HepG2 (cell line): ENCODE results near the gene ZFAND6. TPM values are rescaled to one million over a fixed set of nuclear protein-coding genes. Genes with fewer than 3 reads are reported as not detected.

ENCODE experiments used
- ARID2 ChIP-seq: sonication (generic); formaldehyde crosslinking; IDR thresholded peaks from 2 replicates; pipeline ENCODE4 v1.8.1; 2022; ENCODE audit warnings: mild to moderate bottlenecking, missing genetic modification reagents, borderline replicate concordance
- ARNT ChIP-seq: fragments of 450-650 bp; IDR thresholded peaks from 2 replicates; pipeline ENCODE4 v1.6.1; 2017
- E2F1 ChIP-seq: sonication (generic); formaldehyde crosslinking; IDR thresholded peaks from 2 replicates; pipeline ENCODE4 v1.5.0; 2020; ENCODE audit warnings: missing genetic modification reagents
- EZH2 ChIP-seq: conservative IDR thresholded peaks from 2 replicates; pipeline ENCODE4 v1.6.1; 2012; ENCODE audit warnings: mild to moderate bottlenecking, low read depth, low read length, moderate library complexity
- GTF3A ChIP-seq: sonication (generic); formaldehyde crosslinking; conservative IDR thresholded peaks from 2 replicates; pipeline ENCODE4 v1.4.0; 2020; ENCODE audit warnings: mild to moderate bottlenecking, missing genetic modification reagents
- HMG20A ChIP-seq: IDR thresholded peaks from 2 replicates; pipeline ENCODE4 v1.6.1; 2016; ENCODE audit warnings: borderline replicate concordance
- IKZF5 ChIP-seq: IDR thresholded peaks from 2 replicates; pipeline ENCODE4 v1.6.1; 2018; ENCODE audit warnings: missing genetic modification reagents, mild to moderate bottlenecking, missing compliant biosample characterization
- NRL ChIP-seq: sonication (generic); formaldehyde crosslinking; IDR thresholded peaks from 2 replicates; pipeline ENCODE4 v1.5.0; 2020; ENCODE audit warnings: missing genetic modification reagents, mild to moderate bottlenecking, moderate library complexity, borderline replicate concordance
- RBFOX2 ChIP-seq: fragments of 200-400 bp; formaldehyde crosslinking; IDR thresholded peaks from 2 replicates; pipeline ENCODE4 v1.6.1; 2017; ENCODE audit warnings: low read depth, mild to moderate bottlenecking, low read length
- REPIN1 ChIP-seq: sonication (generic); formaldehyde crosslinking; IDR thresholded peaks from 2 replicates; pipeline ENCODE4 v1.8.0; 2022; ENCODE audit warnings: missing genetic modification reagents, low read depth, mild to moderate bottlenecking, borderline replicate concordance
- SP5 ChIP-seq: IDR thresholded peaks from 2 replicates; pipeline ENCODE4 v1.6.1; 2016; ENCODE audit warnings: low read depth, borderline replicate concordance
- TEF ChIP-seq: sonication (generic); formaldehyde crosslinking; IDR thresholded peaks from 2 replicates; pipeline ENCODE4 v1.5.0; 2020; ENCODE audit warnings: missing genetic modification reagents
- ZBTB8A ChIP-seq: sonication (generic); formaldehyde crosslinking; IDR thresholded peaks from 2 replicates; pipeline ENCODE4 v1.4.0; 2020; ENCODE audit warnings: mild to moderate bottlenecking, low read depth, missing genetic modification reagents, borderline replicate concordance
- ZNF362 ChIP-seq: sonication (generic); formaldehyde crosslinking; IDR thresholded peaks from 2 replicates; pipeline ENCODE4 v1.4.0; 2020; ENCODE audit warnings: missing genetic modification reagents, mild to moderate bottlenecking, borderline replicate concordance
- ZNF609 ChIP-seq: sonication (generic); formaldehyde crosslinking; IDR thresholded peaks from 2 replicates; pipeline ENCODE4 v1.4.0; 2020; ENCODE audit warnings: mild to moderate bottlenecking, missing genetic modification reagents, borderline replicate concordance
- ZNF781 ChIP-seq: sonication (generic); formaldehyde crosslinking; IDR thresholded peaks from 2 replicates; pipeline ENCODE4 v1.5.1; 2020; ENCODE audit warnings: borderline replicate concordance, mild to moderate bottlenecking, missing genetic modification reagents; ENCODE audit errors: not compliant biosample characterization
- ZNF800 ChIP-seq: sonication (generic); formaldehyde crosslinking; IDR thresholded peaks from 2 replicates; pipeline ENCODE4 v1.4.0; 2020; ENCODE audit warnings: missing genetic modification reagents
- polyA plus RNA-seq, 8 experiments: library from polyadenylated mRNA; depleted of rRNA in 3 of 8; stranded (reverse) in 7 of 8; unstranded in 1 of 8; fragments of >200 nt; fragmentation: Illumina TruSeq in 4 of 8; extraction: Trizol in 4 of 8; gene quantifications; 2 replicates each; pipeline versions ENCODE4 v1.2.1 to v1.2.3, GENCODE V29; 2011 to 2016; ENCODE audit warnings: low read depth in 4 of 8, missing spikeins in 1 of 8, mixed read lengths in 1 of 8; ENCODE audit not compliant: insufficient read depth in 1 of 8
- total RNA-seq, 5 experiments: library from RNA; depleted of rRNA; stranded (reverse); fragments of >200 nt; fragmentation: Illumina TruSeq; extraction: Trizol; gene quantifications; 2 replicates each; pipeline ENCODE4 v1.2.3, GENCODE V29; 2016; ENCODE audit warnings: low read depth in 1 of 5

The ZFAND6 gene
- total and polyA plus RNA-seq, 2 of the 13 experiments (the other 11 are each of a cell fraction or from before 2014, with no cell fraction given), result 84.2 to 115 TPM

GRCh38 chr15:80171787-80172186, 112.3 kb downstream of the ZFAND6 start (continued):
- peak; percentile 36; the same call in 1 of the 2 replicates for TF ChIP-seq ZNF800 (CRISPR knock-in tag)
- TF ChIP-seq ZNF362 (CRISPR knock-in tag), result peak; percentile 45; the same call in 1 of the 2 replicates
- TF ChIP-seq GTF3A, result no peak
- no peak for TF ChIP-seq ZNF781 (CRISPR knock-in tag)
- TF ChIP-seq NRL (CRISPR knock-in tag), result no peak
- TF ChIP-seq ZBTB8A (CRISPR knock-in tag), result no peak
- peak; percentile 65; the same call in 1 of the 2 replicates for TF ChIP-seq IKZF5
- TF ChIP-seq ARNT, result no peak
- TF ChIP-seq ZNF609, result peak; percentile 60; the same call in 1 of the 2 replicates
- TF ChIP-seq RBFOX2, result no peak
- TF ChIP-seq TEF (CRISPR knock-in tag), result no peak
- peak; percentile 49; the same call in 1 of the 2 replicates for TF ChIP-seq SP5 (CRISPR knock-in tag)
- no peak for TF ChIP-seq EZH2
- no peak for TF ChIP-seq HMG20A (CRISPR knock-in tag)
- no peak for TF ChIP-seq E2F1 (CRISPR knock-in tag)
- TF ChIP-seq REPIN1, result peak; percentile 51; the same call in 1 of the 2 replicates
- TF ChIP-seq ARID2 (CRISPR knock-in tag), result 0 out of 2 replicates have a peak, but pooled peaks have one; percentile 70
